Measurements from ENCODE around the gene SNTG2.

GRCh38 chr2:1053786-1054185 lies 103.1 kb downstream of the SNTG2 start:
- TF ChIP-seq POLR2A (IDR thresholded peaks at IDR 0.05) (no peak), CTCF (IDR thresholded peaks at IDR 0.05) (no peak), EP300 (IDR thresholded peaks at IDR 0.05) (no peak)

Data from tibial nerve (tissue), 4 donors.